AG09319 (cell line): ENCODE data around the gene STEAP1B.

Source experiments
- DNase-seq: peaks from one replicate; pipeline ENCODE4 v3.0.0-alpha.2; 2010; ENCODE audit warnings: low read depth; ENCODE audit errors: extremely low read depth
- TF ChIP-seq, protein P1 (sequence below): IDR thresholded peaks from 2 replicates; pipeline ENCODE4 v1.5.1; 2011; ENCODE audit warnings: low read depth, mild to moderate bottlenecking, inconsistent platforms, low read length, moderate library complexity

Gene STEAP1B

DNA sequence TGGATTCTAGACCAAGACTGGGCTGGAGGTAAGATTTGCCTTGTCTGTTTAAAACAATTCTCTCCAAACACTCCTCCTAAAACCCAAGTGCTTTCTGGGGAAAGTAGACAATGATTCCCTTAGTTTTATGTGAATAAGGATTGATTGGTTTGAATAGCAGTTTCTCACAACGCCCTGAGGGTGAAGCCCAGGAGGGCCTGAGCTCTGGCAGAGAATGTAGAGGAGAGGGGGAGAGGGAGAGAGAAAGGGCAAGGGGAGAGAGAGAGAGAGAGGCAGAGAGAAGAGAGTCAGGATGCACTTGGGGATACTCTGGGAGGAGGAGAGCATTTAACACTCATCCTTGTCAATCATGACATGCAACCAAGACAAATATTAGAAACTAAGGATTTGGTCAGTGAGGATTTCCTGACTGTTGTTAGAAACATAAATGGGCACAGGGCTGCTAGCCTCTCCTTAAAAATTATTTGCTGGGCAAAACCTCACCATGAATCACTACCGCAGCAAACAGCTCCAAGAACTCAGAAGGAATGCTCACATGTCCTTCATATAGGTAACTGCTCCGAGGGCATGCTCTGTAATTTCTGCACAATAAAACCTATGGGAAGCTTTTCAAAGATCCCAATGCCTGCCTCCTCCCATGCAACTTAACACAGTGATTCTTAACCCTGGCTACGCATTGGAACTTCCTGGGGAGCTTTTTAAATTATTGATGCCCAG, 87.9 kb downstream of the STEAP1B start:
- no peak for DNase-seq
- TF ChIP-seq, protein P1, sequence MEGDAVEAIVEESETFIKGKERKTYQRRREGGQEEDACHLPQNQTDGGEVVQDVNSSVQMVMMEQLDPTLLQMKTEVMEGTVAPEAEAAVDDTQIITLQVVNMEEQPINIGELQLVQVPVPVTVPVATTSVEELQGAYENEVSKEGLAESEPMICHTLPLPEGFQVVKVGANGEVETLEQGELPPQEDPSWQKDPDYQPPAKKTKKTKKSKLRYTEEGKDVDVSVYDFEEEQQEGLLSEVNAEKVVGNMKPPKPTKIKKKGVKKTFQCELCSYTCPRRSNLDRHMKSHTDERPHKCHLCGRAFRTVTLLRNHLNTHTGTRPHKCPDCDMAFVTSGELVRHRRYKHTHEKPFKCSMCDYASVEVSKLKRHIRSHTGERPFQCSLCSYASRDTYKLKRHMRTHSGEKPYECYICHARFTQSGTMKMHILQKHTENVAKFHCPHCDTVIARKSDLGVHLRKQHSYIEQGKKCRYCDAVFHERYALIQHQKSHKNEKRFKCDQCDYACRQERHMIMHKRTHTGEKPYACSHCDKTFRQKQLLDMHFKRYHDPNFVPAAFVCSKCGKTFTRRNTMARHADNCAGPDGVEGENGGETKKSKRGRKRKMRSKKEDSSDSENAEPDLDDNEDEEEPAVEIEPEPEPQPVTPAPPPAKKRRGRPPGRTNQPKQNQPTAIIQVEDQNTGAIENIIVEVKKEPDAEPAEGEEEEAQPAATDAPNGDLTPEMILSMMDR = no peak

DNA sequence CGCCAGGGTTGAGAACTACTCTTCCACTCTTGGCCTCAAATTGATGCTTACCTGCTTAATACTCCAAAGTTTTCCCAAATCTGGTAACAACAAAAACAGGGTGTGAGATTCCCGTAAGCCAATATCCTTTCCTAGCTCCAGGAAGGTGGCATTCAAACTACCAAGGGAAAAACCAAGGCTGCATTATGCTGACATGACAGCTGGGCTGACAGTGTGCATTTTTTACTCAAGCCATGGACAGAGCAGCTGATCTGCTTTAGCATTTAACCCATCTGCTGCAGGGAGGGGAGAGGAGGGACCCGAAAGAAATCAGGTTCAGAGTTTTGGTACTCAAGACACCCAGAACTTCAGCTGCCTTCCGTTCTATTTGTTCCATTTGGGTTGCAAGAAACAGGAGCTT, 93.3 kb downstream of the STEAP1B start:
- no peak for DNase-seq
- TF ChIP-seq, protein P1 = no peak

DNA sequence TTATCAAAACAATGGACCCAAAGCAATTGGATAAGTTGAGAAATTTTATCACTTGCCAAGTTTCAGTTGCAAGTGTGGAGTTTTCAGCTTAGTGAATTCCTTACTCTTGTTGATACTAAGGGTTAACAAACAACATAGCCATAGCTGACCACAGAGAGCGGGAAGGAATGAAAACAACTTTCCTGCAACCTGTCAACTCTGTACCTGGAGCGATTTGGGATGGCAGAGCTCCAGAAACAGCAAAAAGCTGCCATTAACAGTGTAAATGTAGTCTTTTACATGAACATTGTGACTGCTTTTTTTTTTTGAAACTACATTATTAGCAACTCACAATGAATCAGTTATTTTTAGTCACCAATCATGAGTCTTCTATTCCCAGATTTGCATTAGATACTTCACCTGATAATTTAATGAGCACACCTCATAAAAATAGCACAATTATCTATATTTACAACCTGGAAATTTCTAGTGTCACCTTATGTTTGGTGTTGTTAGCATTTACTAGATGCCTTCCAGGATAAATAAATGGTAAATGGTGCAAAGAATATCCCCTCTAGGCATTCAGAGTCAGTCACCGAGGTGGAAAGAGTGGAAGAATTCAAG, 95.5 kb downstream of the STEAP1B start:
- TF ChIP-seq, protein P1 = no peak
- no peak for DNase-seq

DNA sequence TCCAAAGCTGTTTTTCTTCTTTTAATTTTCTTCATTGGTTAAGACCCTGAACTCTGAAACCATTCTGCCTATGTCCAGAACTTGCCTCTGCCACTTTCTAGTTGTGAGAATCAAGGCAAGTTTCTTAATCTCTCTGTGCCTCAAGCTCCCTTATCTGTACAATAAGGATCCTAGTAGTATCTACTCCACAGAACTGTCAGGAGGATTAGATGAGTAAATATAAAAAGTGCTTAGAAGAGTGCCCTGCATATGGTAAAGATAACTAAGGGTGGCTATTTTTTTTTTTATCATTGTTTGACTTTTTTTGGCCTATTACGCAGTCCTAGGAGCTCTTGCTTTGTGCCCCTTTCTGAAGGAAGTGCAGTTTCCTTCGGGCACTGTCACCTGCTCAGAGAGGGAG, 96.6 kb downstream of the STEAP1B start:
- DNase-seq = no peak
- TF ChIP-seq, protein P1 = no peak

DNA sequence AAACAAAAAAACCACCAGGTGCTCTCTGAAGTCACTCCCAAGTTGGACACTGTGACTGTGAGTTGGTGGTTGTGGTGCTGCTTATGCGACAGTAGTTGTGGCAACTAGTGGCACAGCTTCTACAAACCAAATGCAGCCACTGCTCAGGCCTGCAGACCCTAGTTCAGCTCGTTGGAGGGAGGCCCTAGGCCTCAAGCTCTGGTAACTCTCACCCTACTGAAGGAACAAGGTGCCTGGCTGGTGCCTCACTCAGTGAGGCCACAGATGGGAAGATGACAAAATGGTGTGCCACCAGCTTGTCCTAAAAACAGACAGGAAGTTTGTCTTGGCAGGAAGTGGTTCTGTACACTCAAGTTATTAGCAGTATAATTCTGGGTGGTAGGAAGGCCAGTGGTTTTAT, 97.7 kb downstream of the STEAP1B start:
- no peak for DNase-seq
- TF ChIP-seq, protein P1 = no peak

DNA sequence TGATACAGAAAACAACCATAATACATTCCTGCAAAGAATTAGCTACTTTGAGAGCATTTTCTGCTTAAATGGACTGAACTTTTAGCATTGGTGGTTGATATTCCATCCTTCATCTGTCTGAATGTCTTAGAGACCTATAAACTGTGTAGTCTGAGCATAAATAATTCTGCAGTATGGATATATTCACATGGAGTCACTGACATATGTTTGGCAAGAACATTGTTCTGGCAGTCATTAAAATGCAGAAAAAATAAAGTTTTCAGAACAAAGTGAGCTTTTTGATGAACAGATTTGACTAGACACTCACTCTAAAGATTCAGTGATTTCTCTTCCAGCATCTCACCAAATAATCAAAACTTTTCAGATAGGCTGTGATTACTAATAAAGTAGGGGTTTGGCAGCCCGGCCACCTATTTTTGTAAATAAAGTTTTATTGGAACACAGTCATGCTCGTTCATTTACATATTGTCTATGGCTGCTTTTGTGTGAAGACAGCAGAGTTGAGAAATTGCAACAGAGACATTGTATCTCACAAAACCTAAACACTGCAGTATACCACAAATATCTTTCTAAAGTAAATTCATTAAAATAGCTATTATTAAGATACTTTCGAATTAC, 98.9 kb downstream of the STEAP1B start:
- no peak for DNase-seq

More for the DNA sequence above, 98.9 kb downstream of the STEAP1B start:
- TF ChIP-seq, protein P1 = no peak
